C4-2B (cell line): Measurements from ENCODE around the gene EVA1C.

Source experiments
- H3K27ac ChIP-seq: fragments of 450-650 bp; 2 replicates; pipeline ENCODE4 v1.5.1; 2017
- ZFX ChIP-seq: fragments of 450-650 bp; IDR thresholded peaks from 2 replicates; pipeline ENCODE4 v1.6.1; 2017
- TF ChIP-seq, protein P1 (sequence below): fragments of 450-650 bp; conservative IDR thresholded peaks from 2 replicates; pipeline ENCODE4 v1.5.1; 2017; ENCODE audit warnings: mild to moderate bottlenecking

EVA1C gene

GRCh38 chr21:32418146-32418545 is 5.6 kb downstream of the EVA1C start:
- TF ChIP-seq ZFX: no peak
- TF ChIP-seq, protein P1, sequence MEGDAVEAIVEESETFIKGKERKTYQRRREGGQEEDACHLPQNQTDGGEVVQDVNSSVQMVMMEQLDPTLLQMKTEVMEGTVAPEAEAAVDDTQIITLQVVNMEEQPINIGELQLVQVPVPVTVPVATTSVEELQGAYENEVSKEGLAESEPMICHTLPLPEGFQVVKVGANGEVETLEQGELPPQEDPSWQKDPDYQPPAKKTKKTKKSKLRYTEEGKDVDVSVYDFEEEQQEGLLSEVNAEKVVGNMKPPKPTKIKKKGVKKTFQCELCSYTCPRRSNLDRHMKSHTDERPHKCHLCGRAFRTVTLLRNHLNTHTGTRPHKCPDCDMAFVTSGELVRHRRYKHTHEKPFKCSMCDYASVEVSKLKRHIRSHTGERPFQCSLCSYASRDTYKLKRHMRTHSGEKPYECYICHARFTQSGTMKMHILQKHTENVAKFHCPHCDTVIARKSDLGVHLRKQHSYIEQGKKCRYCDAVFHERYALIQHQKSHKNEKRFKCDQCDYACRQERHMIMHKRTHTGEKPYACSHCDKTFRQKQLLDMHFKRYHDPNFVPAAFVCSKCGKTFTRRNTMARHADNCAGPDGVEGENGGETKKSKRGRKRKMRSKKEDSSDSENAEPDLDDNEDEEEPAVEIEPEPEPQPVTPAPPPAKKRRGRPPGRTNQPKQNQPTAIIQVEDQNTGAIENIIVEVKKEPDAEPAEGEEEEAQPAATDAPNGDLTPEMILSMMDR: no peak

DNA sequence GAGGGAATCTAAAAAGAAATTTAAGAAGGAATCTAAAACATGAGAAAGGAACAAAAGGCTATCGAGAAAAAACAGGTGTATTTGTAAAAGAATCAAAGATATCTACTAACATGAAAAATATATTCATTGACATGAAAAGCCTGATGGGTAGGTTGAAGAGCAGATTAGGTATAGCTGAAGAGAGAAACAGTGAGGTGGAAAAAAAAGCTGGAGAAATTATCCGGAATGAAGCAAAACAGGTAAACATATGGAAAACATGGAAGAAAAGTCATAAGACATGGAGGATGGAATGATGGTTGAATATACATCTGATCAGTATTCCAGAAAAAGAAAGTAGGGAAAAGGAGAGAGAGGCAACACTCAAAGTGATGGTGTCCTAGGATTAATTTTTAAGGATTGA is 9.6 kb downstream of the EVA1C start:
- no peak overlapping the region for H3K27ac ChIP-seq
- TF ChIP-seq, protein P1: no peak
- no peak for TF ChIP-seq ZFX

More at GRCh38 chr21:32418146-32418545, 5.6 kb downstream of the EVA1C start:
- H3K27ac ChIP-seq: no peak overlapping the region

DNA sequence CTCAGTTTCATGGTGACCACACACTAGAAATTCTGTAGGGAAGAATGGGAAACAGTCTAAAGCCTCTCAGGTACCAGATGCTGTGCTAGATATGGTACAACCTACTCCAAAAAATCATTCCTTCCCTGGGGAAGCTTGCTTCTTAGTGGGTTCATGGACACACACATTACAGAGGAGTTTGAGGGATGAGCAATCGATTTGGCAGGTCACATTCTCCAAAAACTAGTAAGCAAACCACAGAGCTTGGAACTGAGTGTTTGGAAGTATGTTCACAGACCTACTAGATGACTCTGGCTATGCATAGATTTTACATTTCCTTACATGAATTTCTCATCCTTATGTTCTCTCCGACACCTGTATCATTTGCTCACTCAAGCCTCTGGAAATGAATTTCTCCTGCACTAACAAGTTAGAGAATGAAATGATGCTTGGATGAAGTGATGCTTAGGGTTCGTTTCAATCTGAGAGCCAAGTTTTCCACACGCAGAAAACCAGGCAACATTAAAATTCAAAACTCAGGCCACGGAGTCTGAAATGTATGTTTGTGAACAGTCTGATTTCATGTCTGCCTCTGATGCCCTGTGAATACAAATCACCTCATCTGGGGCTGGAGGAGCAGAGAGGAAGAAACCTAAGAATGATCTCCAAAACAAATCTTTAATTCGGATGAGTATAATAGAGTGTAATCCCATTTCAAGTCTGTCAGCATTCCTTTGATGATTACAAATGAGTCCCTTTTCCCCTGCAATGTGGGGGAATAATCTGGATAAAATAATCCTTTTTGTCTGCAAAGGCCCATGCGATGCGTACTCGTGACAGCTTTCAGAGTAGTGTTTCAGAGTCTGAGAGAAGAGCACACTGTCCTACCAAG is 11.0 kb downstream of the EVA1C start:
- TF ChIP-seq, protein P1: no peak
- TF ChIP-seq ZFX: no peak
- H3K27ac ChIP-seq: no peak overlapping the region

- no peak overlapping the region for H3K27ac ChIP-seq
- TF ChIP-seq, protein P1: no peak
- TF ChIP-seq ZFX: no peak
These were observed 11.7 kb downstream of the EVA1C start for GRCh38 chr21:32424191-32424535.

GRCh38 chr21:32424674-32425073 is 12.2 kb downstream of the EVA1C start:
- H3K27ac ChIP-seq: no peak overlapping the region
- TF ChIP-seq ZFX: no peak
- TF ChIP-seq, protein P1: no peak

DNA sequence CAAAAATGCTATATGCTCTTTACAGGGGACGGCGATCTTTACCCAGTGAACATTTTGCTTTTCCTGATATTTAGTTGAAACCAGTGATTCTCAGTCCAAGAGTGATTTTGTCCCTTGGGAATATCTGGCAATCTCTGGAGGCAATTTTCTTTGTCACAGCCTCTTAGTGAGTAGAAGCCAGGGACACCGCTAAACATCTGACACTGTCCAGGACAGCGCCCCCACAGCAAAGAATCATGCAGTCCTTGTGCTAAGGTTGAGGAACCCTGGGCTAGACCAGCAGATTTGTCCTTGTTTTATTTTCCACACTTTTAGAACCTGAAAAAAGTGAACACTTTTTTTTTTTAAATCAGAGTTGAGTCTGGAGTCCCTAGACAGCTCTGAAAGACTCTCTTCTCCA is 13.1 kb downstream of the EVA1C start:
- TF ChIP-seq ZFX: no peak
- TF ChIP-seq, protein P1: no peak
- H3K27ac ChIP-seq: no peak overlapping the region

- H3K27ac ChIP-seq: no peak overlapping the region
- TF ChIP-seq, protein P1: no peak
- no peak for TF ChIP-seq ZFX
These were observed 13.6 kb downstream of the EVA1C start for GRCh38 chr21:32426066-32426465.
